NCI-H2081 treated with DMSO at 0.1 percent for 48 hours (cell line): ENCODE measurements around the gene KIRREL1.
"Not testable (repeated sequence)": the region's sequence is repeated elsewhere in the genome, so short reads cannot be mapped to it uniquely, and the experiment has no call there.

Experiments used
- DNase-seq: peaks from one replicate; lab custom pipeline; 2025; lab: John Stamatoyannopoulos, UW

The KIRREL1 gene

DNA sequence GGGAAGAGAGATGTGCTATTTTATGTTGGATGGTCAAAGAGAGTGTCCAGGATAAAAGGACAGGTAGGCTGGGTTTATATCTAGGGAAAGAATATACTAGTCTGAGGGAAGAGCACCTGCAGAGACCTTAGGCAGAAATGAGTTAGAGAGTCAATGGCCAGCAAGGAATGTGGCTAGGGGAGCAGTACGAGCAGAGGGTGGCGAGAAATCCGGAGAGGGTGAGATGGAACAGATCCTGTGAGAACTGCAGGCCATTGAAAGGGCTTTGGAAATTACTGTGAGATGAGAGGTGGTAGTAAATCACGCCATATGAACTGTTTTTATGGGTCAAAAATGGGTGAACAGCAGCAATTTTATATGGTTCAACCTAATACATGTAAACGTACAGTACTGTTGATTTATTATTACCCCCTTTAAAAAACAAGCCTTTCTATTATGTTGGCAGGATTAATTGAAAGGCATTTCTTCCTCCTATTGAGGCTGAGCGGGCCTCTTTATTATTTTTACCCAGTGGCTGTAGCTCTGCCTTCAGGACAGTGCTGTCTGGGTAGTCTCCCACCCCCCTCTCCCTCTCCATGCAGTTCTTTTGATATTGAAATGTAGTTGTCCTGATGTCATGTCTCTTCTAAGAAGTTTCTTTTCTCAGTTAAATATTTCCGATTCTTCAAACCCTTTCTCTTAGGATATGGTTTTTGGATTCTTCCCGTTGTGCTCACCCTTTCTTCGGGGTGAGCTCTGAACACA lies 112.1 kb downstream of the KIRREL1 start:
- DNase-seq: no peak

- DNase-seq: no peak
Observed at GRCh38 chr1:158107916-158108315, 114.5 kb downstream of the KIRREL1 start.

DNA sequence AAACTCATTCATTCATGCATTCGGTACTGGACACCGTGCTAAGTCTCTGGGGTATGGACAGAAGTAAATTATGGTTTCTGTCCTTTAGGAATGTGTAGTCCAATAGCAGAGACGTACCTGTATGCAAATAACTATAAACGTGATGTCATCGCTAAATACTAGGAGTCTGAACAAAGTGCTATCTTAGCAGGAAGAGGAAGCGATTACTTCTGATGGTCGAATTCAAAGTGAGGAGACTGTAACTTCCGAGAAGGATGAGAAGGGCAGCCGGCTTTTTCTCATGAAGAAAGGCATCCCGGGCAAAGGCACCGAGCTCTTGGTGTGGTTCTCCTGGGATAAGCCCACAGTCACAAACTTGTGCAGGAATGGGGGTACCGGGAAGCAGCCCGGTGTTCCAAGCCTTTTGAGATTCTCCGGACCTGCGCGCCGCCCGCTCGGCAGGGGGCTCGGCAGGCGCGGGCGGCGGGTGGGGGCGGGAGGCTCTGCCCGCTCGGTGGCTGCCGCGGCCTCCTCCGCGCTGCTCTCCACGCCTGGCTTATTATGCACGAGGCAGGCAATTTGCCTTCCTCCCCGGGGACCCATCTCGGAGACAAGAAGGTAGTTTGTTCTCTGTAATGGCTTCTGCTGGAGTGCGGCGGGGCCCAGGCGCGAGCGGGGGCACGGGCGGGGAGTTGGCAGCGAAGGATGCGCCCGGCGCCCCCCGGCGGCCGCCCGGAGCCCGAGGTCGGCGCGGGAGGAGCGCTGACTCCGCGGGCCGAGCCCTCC lies 119.7 kb downstream of the KIRREL1 start:
- DNase-seq: no peak

DNA sequence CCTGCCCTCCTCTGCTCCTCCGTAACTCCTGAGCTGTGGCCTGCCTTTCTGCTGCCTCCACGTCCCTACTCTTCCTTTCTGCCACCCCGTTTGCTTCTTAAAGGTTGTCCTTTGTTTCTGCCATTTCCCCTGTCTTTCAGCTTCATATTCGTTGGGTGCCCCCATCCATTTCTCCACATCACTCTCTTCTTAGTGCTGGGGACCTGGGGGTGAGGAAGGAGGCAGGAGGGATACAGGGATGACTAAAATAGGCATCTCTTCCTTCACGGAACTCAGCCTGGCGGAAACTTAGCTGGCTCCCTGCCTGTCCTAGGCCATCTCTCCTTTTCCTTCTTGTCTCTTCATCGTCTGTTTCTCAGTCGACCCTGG lies 120.3 kb downstream of the KIRREL1 start:
- no peak for DNase-seq

DNA sequence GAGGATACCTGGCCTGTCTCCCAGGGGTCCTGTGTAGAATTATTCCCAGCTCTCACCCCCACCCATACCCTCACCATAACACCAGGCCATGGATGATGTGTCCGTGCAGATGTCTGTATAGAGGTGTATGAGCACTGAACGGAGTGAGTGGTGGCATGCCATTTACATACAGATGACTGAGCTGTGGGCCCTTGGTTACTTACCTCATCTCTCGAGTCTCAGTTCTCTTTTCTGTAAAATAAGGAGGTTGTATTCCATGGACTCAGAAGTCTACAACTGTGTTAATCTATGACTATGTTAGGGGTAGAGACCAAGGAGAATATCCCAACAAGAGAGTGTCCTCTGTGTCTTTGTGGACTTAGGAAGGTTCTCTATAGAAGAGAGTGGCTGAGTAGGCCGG lies 121.7 kb downstream of the KIRREL1 start:
- no peak for DNase-seq

DNA sequence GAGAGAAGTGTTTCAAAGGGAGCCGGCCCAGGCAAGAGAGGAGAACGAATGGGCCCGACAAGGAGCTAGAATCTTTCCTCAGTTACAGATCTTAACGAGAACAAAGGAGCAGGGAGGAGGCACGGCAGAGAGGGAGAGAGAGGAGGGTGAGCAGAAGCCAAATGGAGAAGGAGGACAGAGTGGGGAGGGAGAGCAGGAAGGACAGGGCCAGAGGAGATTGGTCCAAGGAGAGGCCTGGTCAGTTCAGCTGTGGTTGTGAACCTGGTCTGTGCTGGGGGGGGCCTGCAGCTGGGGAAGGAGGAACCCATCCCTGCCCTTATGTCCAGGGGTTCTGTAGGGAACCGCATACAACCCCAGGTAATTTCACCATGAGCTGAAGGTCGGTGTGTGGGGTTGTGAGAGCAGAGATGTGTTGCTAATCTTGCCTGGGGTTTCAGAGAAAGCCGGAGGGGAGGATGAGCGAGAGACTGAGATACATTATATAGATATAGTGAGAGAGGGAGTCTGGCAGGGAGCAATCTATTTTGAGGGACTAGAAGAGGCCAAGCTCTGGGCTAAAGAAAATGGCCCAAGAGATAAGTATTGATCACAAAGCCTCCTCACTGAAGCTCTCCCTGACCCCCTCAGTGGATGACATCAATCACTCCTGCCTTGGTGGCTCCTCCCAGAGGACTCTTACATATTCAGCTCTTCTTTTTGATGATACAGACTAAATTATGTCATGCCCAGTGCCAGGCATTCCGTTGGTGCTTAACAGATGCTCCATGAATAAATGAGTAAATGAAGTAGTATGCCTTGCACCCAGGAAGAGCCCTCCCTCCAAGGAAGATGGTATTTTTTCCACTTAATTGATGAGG lies 123.1 kb downstream of the KIRREL1 start:
- no peak for DNase-seq

GRCh38 chr1:158117854-158118704 lies 124.6 kb downstream of the KIRREL1 start:
- no peak for DNase-seq

DNA sequence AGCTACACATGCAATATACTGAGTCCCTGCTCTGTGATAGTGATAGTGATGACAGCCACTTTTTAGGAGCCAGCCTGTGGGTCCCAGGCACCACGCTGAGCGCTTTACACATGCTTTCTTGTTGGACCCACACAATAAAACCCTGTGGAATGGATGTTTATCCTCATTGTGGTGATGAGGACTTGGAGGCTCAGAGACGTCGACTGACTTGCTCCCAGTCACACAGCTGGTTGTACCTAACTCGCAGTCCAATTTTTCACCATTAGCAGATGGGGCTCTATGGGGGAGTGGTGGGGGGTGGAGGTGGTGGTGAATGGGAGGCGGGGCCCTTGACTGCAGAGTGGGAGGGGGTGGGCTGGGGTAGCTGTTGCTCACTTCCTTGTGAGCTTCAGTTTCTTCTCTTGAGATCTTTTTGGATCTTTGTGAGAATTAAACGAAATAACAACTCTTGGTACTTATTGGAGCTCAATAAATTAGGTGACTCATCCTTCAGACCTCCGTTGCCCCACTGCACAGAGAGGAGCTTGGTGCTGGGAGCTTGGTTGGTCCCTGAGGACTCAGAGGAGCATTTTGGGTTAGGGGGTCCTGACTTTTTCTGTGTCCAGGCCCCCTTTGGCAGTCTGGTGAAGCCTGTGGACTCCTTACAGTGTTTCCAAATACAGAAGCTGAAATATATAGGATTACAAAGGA lies 125.4 kb downstream of the KIRREL1 start:
- no peak for DNase-seq

DNA sequence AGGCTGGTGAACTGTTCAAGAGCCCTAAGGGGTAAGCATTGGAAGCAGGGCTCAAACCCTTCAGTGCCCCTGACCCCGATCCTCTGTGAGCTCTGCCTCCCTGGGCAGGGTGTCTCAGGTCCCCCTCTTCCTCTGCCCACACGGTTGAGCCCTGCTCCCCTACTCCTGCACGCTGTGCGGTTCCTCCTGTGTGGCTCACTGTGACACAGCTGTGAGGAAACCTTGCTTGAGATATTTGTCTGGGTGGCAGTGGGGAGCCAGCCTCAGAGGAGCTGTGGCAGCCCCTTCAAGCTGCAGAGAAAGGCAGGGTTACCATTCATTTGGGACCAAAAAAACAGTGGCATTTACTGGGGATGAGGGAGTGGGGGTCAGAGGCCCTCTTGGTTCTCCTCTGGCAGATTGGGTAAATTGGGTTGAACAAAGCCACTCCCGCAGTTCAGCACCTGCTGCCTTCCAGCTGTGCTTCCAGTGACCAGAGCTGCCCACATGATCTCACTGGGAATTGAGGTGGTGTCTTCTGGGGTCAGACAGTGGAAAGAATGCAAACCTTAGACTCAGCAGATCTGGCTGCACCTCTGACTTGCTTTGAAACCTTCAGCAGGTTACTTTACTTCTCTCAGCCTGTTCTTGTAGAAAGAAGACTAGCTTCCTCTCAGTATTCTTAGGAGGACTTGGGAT lies 126.7 kb downstream of the KIRREL1 start:
- DNase-seq: no peak

DNA sequence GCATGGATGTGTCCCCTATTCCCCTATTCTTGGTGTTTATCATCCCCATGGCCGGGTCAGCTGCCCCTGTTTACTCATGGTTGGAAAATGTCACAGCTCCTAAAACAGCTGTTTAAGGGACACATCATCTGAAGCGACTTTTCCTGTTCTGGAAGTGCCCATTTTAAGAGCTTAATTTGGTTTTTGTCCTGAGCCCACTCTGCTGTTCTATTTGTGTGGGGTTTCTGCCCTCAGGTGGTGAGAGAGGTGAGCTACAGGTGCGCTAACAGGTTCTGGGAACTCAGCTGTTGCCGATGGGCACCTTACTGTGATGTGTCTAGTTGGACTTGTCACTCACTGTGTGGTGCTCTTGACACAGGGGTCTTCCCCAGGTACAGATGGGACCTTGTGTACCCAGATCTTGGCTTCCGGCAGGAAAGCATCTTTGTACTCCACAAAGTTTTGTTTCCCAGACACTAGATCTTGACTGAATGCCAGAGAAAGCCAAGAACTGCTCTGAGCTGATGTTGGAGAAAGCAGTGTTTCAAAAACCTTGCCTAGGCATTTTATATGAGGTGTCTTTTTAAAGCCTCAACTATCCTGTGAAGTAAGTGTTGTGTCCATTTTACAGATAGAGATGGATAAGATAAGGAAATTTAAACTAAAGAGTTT lies 128.3 kb downstream of the KIRREL1 start:
- DNase-seq: no peak

DNA sequence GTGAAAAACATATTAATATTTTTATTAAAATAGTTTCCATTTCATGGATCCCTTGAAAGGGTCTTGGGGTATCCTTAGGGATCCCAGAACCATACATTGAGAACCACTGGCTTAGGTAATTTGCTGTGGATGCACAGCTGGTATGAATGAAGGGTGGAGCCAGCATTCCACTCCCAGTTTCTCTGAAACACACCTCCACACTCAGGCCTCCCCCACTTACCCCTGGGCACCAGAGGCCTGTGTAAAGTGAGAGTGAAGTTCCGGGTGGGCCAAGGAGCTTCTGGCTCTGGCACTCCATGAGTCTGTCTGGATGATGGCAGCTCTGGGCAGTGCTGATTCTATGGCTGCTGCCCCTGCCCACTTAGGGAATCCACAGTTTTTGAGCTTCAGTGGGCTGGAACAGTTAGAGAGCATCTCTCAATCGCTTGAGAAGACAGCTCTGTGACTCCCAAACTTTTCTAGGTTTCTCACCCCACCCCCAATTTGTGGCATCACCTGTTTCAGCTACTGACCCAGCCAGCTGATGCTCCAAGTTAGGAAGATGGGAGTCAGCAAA lies 129.5 kb downstream of the KIRREL1 start:
- no peak for DNase-seq

DNA sequence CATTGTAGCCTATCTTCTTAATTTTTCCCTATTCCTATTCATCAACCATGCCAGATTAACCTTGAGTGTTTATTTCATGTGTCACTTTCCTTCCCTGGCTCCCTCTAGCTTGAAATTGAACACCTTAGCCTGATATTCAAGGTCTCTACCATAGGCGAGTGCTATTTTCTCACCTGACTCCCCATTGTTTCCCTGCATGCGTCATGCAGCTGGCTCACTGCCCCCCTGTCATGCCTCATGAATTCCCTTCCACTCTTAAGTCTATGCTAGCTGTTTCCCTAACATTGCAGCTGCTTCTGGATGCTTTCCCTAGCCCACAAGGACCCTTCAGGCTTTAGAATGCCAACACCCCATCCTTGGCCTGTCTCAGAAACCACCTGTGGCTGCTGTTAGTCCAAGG lies 130.6 kb downstream of the KIRREL1 start:
- DNase-seq: no peak

GRCh38 chr1:158124999-158125398 lies 131.6 kb downstream of the KIRREL1 start:
- peak; percentile 37 for DNase-seq

DNA sequence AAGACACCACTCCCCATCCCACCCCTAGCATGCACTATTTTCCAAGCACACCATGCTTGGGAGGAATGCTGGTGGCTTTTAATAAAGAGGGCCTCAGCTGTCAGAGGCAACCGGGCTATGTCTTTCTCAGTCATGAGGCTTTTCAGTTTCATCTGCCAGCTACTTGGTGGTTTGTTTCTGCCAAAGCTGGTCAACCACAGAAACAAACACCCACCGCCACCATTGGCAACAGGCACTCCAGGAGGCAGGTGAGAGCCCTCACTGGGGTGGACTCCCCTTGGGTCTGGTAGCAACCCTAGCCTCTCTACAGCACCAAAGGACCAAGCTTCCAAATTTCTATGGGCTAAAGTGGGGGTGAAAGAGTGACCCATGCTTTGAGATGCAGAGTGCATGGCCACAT lies 133.0 kb downstream of the KIRREL1 start:
- no peak for DNase-seq

DNA sequence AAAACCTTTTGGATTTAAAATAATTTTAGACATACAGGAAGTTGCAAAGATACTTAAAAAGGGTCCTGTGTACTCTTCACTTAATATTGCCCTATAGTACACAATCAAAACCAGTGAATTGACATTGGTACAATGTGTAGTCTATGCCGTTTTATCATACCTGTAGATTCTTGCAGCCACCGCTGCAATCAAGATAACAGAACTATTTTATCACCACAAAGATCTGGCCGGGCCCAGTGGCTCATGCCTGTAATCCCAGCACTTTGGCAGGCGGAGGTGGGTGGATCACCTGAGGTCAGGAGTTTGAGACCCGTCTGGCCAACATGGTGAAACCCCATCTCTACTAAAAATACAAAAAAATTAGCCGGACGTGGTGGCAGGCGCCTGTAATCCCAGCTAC lies 135.1 kb downstream of the KIRREL1 start:
- DNase-seq: not testable (repeated sequence)

- no peak for DNase-seq
Observed at GRCh38 chr1:158131217-158131616, 137.8 kb downstream of the KIRREL1 start.

DNA sequence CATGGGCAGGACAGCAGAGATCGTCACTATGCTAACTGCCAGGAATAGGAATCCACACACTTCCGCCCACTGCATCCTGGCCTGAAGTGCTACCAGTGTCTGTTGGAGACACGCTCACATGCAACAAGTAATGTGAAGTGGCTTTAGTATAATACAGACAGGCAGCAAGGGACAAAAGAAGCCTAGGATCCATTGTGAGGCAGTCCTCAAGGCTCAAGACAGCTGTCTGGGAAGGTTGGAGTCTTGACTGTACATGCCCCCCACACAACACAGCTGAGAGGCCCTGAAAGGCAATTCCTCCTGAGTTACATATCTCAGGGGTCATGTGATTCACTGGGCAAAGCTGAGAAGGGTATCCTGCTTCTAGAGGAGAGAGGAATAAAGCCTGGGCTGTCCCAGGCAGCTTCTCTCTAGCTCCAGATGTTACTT lies 147.3 kb downstream of the KIRREL1 start:
- DNase-seq: no peak

DNA sequence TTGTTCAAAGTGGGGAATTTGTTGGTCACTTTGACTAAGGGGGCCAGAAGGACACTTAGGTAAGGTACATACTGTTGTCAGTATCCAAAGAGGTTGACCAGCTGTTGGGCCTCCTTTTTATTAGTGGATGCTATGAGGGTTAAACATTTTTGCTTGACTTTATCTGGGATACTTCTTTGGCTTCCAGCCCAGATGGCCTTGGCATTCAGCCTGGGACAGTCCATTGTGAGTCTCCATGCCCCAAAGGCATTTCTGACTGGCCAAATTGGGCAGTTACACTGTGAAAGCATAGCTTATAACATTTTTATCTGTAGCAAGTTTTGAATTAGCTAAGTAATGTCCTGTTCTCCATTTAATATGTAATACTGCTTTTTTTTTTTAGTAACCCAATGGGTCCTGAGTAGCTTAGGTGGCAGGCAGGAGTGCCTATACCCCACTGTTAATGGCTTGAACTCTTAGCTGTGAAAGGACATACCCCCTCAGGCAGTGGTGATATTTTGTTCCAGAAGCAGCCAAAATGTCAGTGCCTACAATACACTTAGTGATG lies 151.8 kb downstream of the KIRREL1 start:
- DNase-seq: no peak

DNA sequence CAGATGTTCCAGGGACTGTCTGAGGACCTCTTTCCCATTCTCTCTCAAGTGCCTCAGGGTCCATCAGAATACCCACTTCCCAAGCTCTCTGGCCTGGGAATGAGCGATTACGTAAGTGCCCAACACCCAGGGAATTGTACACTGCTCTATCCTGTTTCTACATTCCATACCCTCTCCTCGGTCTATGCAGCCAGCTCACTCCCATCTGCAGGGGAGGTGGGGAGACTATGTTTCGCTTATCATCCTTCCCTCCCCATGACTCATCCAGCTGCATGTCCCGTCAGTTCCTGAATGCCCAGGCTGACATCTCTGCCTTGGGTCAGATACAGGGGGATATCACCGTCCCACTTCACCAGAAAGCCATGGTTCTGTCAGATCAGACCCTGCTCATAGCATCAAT lies 152.7 kb downstream of the KIRREL1 start:
- no peak for DNase-seq
